WTC11 (cell line): Measurements from ENCODE around the gene TDRD6. TPM values are rescaled to one million over a fixed set of nuclear protein-coding genes. Genes with fewer than 3 reads are reported as not detected.

Experiments used
- ATAC-seq: fragments of 200-7000 bp; cut with Tn5 transposase; 2 replicates; pipeline ENCODE4 v1.10.0; 2021; ENCODE audit warnings: mild to moderate bottlenecking, moderate library complexity
- CTCF ChIA-PET: fragments of 300-600 bp; sonication (Branson Sonifier 250); formaldehyde crosslinking; loops from one replicate; lab custom pipeline; 2021; ENCODE audit warnings: antibody characterized with exemption; lab: Charles Lee
- POLR2A ChIA-PET: fragments of 350-600 bp; sonication (Branson Sonifier 250); formaldehyde crosslinking; loops from one replicate; lab custom pipeline; 2021; ENCODE audit warnings: antibody characterized with exemption; lab: Charles Lee
- DNase-seq: peaks from one replicate; pipeline ENCODE4 v3.0.0; 2021; ENCODE audit warnings: low spot score
- H3K27ac Mint-ChIP-seq: 2 replicates; pipeline ENCODE4 v1.8.0; 2021; ENCODE audit warnings: mixed read lengths
- H3K27me3 Mint-ChIP-seq: 2 replicates; pipeline ENCODE4 v1.8.0; 2021; ENCODE audit warnings: low read depth, mild to moderate bottlenecking, moderate library complexity, mixed read lengths
- H3K36me3 Mint-ChIP-seq: 2 replicates; pipeline ENCODE4 v1.8.0; 2021; ENCODE audit warnings: mixed read lengths
- H3K4me1 Mint-ChIP-seq: 2 replicates; pipeline ENCODE4 v1.8.0; 2022; ENCODE audit warnings: mixed read lengths
- H3K4me3 Mint-ChIP-seq: 2 replicates; pipeline ENCODE4 v1.8.0; 2021; ENCODE audit warnings: mild to moderate bottlenecking, moderate library complexity, mixed read lengths
- H3K9me3 Mint-ChIP-seq: 2 replicates; pipeline ENCODE4 v1.8.0; 2021; ENCODE audit warnings: mixed read lengths
- AR ChIP-seq: fragments of 250-450 bp; sonication (Bioruptor Pico); IDR thresholded peaks from 2 replicates; pipeline ENCODE4 v1.9.0; 2021; ENCODE audit warnings: mild to moderate bottlenecking
- CBFB ChIP-seq: sonication (generic); formaldehyde crosslinking; IDR thresholded peaks from 2 replicates; pipeline ENCODE4 v1.8.1; 2022; ENCODE audit warnings: mild to moderate bottlenecking, low read depth, missing genetic modification reagents
- CDX4 ChIP-seq: fragments of 250-450 bp; sonication (Bioruptor Pico); IDR thresholded peaks from 2 replicates; pipeline ENCODE4 v1.9.0; 2021; ENCODE audit warnings: moderate library complexity, mild to moderate bottlenecking, inconsistent platforms, borderline replicate concordance
- CREM ChIP-seq: sonication (generic); formaldehyde crosslinking; IDR thresholded peaks from 2 replicates; pipeline ENCODE4 v1.8.1; 2022; ENCODE audit warnings: mild to moderate bottlenecking, missing genetic modification reagents, moderate library complexity
- ELF4 ChIP-seq: sonication (generic); formaldehyde crosslinking; IDR thresholded peaks from 2 replicates; pipeline ENCODE4 v1.8.1; 2022; ENCODE audit warnings: low read depth, mild to moderate bottlenecking, moderate library complexity, missing genetic modification reagents
- FOXJ3 ChIP-seq: sonication (generic); formaldehyde crosslinking; IDR thresholded peaks from 2 replicates; pipeline ENCODE4 v1.9.0; 2021; ENCODE audit warnings: missing genetic modification reagents, mild to moderate bottlenecking, borderline replicate concordance
- FOXK1 ChIP-seq: sonication (generic); formaldehyde crosslinking; IDR thresholded peaks from 2 replicates; pipeline ENCODE4 v1.8.0; 2022; ENCODE audit warnings: mild to moderate bottlenecking, moderate library complexity, missing genetic modification reagents
- HMGA2 ChIP-seq: fragments of 250-450 bp; sonication (Bioruptor Pico); IDR thresholded peaks from 2 replicates; pipeline ENCODE4 v1.4.0; 2021; ENCODE audit warnings: mild to moderate bottlenecking, moderate library complexity
- IRF1 ChIP-seq: sonication (generic); formaldehyde crosslinking; IDR thresholded peaks from 2 replicates; pipeline ENCODE4 v1.8.0; 2023; ENCODE audit warnings: missing genetic modification reagents
- PRRX2 ChIP-seq: fragments of 250-450 bp; sonication (Bioruptor Pico); IDR thresholded peaks from 2 replicates; pipeline ENCODE4 v1.8.0; 2021; ENCODE audit warnings: mild to moderate bottlenecking
- SOX15 ChIP-seq: fragments of 250-450 bp; sonication (Bioruptor Pico); IDR thresholded peaks from 2 replicates; pipeline ENCODE4 v1.9.0; 2021; ENCODE audit warnings: mild to moderate bottlenecking
- TP53 ChIP-seq: sonication (generic); formaldehyde crosslinking; IDR thresholded peaks from 2 replicates; pipeline ENCODE4 v1.8.1; 2023; ENCODE audit warnings: mild to moderate bottlenecking, missing genetic modification reagents
- ZNF121 ChIP-seq: sonication (generic); formaldehyde crosslinking; IDR thresholded peaks from 2 replicates; pipeline ENCODE4 v1.8.0; 2023; ENCODE audit warnings: missing genetic modification reagents
- ZNF317 ChIP-seq: sonication (generic); formaldehyde crosslinking; IDR thresholded peaks from 2 replicates; pipeline ENCODE4 v1.8.1; 2023; ENCODE audit warnings: low read depth, mild to moderate bottlenecking, moderate library complexity, missing genetic modification reagents, borderline replicate concordance
- total RNA-seq: library from RNA; stranded (reverse); gene quantifications from 3 replicates; pipeline ENCODE4 v1.2.3, GENCODE V29; 2021
- TF ChIP-seq, protein P1 (sequence below): fragments of 250-450 bp; sonication (Bioruptor Pico); IDR thresholded peaks from 2 replicates; pipeline ENCODE4 v1.8.0; 2021; ENCODE audit warnings: mild to moderate bottlenecking
- TF ChIP-seq, protein P2 (sequence below): sonication (generic); formaldehyde crosslinking; IDR thresholded peaks from 2 replicates; pipeline ENCODE4 v1.8.1; 2023; ENCODE audit warnings: mild to moderate bottlenecking, missing genetic modification reagents
- TF ChIP-seq, protein P3 (sequence below): sonication (generic); formaldehyde crosslinking; IDR thresholded peaks from 2 replicates; pipeline ENCODE4 v1.8.1; 2022; ENCODE audit warnings: mild to moderate bottlenecking, moderate library complexity, missing genetic modification reagents
- TF ChIP-seq, protein P4 (sequence below): sonication (generic); formaldehyde crosslinking; IDR thresholded peaks from 2 replicates; pipeline ENCODE4 v1.8.1; 2022; ENCODE audit warnings: mild to moderate bottlenecking, missing genetic modification reagents, moderate library complexity, borderline replicate concordance
- TF ChIP-seq, protein P5 (sequence below): sonication (generic); formaldehyde crosslinking; IDR thresholded peaks from 2 replicates; pipeline ENCODE4 v1.8.1; 2023; ENCODE audit warnings: mild to moderate bottlenecking, missing genetic modification reagents, moderate library complexity

TDRD6 gene
- total RNA-seq, 1 experiment from 2014 or later, result 0.04 TPM

- TF ChIP-seq FOXK1 (no peak), CREM (CRISPR knock-in tag) (no peak), HMGA2 (CRISPR knock-in tag) (no peak), FOXJ3 (CRISPR knock-in tag) (no peak), SOX15 (CRISPR knock-in tag) (no peak), CDX4 (no peak)
- TF ChIP-seq, protein P1, sequence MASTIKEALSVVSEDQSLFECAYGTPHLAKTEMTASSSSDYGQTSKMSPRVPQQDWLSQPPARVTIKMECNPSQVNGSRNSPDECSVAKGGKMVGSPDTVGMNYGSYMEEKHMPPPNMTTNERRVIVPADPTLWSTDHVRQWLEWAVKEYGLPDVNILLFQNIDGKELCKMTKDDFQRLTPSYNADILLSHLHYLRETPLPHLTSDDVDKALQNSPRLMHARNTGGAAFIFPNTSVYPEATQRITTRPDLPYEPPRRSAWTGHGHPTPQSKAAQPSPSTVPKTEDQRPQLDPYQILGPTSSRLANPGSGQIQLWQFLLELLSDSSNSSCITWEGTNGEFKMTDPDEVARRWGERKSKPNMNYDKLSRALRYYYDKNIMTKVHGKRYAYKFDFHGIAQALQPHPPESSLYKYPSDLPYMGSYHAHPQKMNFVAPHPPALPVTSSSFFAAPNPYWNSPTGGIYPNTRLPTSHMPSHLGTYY (CRISPR knock-in tag), result no peak
Measured at GRCh38 chr6:46690141-46690755, 2.6 kb downstream of the TDRD6 start (continued).

GRCh38 chr6:46690911-46691451 lies 3.3 kb downstream of the TDRD6 start:
- ChIA-PET POLR2A (no interaction called here), CTCF (no interaction called here)

GRCh38 chr6:46699970-46700369 lies 12.3 kb downstream of the TDRD6 start:
- no peak for DNase-seq
- no peak overlapping the region for H3K27ac Mint-ChIP-seq

More at GRCh38 chr6:46690911-46691451, 3.3 kb downstream of the TDRD6 start:
- Mint-ChIP-seq H3K36me3 (no peaks in the 10 kb centered on the region), H3K9me3 (no peaks in the 10 kb centered on the region), H3K27me3 (no peaks in the 10 kb centered on the region), H3K4me3 (no peak overlapping the region), H3K4me1 (no peaks in the 10 kb centered on the region), H3K27ac (no peak overlapping the region)
- TF ChIP-seq TP53 (CRISPR knock-in tag), result no peak
- no peak for ATAC-seq
- DNase-seq, result no peak

More at GRCh38 chr6:46699970-46700369, 12.3 kb downstream of the TDRD6 start:
- no peaks in the 10 kb centered on the region for H3K36me3 Mint-ChIP-seq
- H3K4me1 Mint-ChIP-seq, result no peaks in the 10 kb centered on the region
- H3K9me3 Mint-ChIP-seq, result no peaks in the 10 kb centered on the region
- no peaks in the 10 kb centered on the region for H3K27me3 Mint-ChIP-seq
- no peak overlapping the region for H3K4me3 Mint-ChIP-seq
- CTCF ChIA-PET, result interaction anchor here (0.7 to 0.8 kb wide), 2 partner anchors 16 to 44 kb away, joined by 3 to 5 read pairs; no protein-coding TSS in a partner anchor
- TF ChIP-seq FOXK1 (no peak), CREM (CRISPR knock-in tag) (no peak), PRRX2 (CRISPR knock-in tag) (no peak), ZNF121 (CRISPR knock-in tag) (no peak), FOXJ3 (CRISPR knock-in tag) (no peak), ELF4 (CRISPR knock-in tag) (no peak), AR (no peak), CBFB (CRISPR knock-in tag) (no peak), IRF1 (CRISPR knock-in tag) (no peak), ZNF317 (no peak)
- TF ChIP-seq, protein P2, sequence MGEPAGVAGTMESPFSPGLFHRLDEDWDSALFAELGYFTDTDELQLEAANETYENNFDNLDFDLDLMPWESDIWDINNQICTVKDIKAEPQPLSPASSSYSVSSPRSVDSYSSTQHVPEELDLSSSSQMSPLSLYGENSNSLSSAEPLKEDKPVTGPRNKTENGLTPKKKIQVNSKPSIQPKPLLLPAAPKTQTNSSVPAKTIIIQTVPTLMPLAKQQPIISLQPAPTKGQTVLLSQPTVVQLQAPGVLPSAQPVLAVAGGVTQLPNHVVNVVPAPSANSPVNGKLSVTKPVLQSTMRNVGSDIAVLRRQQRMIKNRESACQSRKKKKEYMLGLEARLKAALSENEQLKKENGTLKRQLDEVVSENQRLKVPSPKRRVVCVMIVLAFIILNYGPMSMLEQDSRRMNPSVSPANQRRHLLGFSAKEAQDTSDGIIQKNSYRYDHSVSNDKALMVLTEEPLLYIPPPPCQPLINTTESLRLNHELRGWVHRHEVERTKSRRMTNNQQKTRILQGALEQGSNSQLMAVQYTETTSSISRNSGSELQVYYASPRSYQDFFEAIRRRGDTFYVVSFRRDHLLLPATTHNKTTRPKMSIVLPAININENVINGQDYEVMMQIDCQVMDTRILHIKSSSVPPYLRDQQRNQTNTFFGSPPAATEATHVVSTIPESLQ (CRISPR knock-in tag), result no peak
- TF ChIP-seq, protein P3, sequence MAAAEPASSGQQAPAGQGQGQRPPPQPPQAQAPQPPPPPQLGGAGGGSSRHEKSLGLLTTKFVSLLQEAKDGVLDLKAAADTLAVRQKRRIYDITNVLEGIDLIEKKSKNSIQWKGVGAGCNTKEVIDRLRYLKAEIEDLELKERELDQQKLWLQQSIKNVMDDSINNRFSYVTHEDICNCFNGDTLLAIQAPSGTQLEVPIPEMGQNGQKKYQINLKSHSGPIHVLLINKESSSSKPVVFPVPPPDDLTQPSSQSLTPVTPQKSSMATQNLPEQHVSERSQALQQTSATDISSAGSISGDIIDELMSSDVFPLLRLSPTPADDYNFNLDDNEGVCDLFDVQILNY (CRISPR knock-in tag), result no peak
- TF ChIP-seq, protein P4, sequence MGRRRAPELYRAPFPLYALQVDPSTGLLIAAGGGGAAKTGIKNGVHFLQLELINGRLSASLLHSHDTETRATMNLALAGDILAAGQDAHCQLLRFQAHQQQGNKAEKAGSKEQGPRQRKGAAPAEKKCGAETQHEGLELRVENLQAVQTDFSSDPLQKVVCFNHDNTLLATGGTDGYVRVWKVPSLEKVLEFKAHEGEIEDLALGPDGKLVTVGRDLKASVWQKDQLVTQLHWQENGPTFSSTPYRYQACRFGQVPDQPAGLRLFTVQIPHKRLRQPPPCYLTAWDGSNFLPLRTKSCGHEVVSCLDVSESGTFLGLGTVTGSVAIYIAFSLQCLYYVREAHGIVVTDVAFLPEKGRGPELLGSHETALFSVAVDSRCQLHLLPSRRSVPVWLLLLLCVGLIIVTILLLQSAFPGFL, result no peak
- TF ChIP-seq, protein P5, sequence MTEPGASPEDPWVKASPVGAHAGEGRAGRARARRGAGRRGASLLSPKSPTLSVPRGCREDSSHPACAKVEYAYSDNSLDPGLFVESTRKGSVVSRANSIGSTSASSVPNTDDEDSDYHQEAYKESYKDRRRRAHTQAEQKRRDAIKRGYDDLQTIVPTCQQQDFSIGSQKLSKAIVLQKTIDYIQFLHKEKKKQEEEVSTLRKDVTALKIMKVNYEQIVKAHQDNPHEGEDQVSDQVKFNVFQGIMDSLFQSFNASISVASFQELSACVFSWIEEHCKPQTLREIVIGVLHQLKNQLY, result no peak
- POLR2A ChIA-PET, result interaction anchor here (0.6 kb wide), 1 partner anchor 231 kb away, joined by 5 read pairs; no protein-coding TSS in a partner anchor
- no peak for ATAC-seq
